ENCODE data around the gene ZNF613. TPM values are rescaled to one million over a fixed set of nuclear protein-coding genes. Genes with fewer than 3 reads are reported as not detected.

ZNF613 gene
- total and polyA plus RNA-seq, 2 experiments from 2014 or later, result 13.8 to 18.1 TPM

DNA sequence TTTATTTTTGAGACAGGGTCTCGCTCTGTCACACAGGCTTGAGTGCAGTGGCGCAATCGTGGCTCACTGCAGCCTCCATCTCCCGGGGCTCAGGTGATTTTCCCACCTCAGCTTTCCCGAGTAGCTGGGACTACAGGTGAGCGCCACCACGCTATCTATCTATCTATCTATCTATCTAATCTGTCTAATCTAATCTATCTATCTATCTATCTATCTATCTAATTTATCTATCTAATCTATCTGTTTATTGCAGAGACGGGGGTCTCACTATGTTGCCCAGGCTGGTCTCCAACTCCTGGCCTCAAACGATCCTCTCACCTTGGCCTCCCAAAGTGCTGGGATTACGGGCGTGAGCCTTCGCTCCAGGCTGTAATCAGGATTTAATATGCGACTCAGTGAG, 587 bp downstream of the ZNF613 start (continued):
- TF ChIP-seq, protein P1, sequence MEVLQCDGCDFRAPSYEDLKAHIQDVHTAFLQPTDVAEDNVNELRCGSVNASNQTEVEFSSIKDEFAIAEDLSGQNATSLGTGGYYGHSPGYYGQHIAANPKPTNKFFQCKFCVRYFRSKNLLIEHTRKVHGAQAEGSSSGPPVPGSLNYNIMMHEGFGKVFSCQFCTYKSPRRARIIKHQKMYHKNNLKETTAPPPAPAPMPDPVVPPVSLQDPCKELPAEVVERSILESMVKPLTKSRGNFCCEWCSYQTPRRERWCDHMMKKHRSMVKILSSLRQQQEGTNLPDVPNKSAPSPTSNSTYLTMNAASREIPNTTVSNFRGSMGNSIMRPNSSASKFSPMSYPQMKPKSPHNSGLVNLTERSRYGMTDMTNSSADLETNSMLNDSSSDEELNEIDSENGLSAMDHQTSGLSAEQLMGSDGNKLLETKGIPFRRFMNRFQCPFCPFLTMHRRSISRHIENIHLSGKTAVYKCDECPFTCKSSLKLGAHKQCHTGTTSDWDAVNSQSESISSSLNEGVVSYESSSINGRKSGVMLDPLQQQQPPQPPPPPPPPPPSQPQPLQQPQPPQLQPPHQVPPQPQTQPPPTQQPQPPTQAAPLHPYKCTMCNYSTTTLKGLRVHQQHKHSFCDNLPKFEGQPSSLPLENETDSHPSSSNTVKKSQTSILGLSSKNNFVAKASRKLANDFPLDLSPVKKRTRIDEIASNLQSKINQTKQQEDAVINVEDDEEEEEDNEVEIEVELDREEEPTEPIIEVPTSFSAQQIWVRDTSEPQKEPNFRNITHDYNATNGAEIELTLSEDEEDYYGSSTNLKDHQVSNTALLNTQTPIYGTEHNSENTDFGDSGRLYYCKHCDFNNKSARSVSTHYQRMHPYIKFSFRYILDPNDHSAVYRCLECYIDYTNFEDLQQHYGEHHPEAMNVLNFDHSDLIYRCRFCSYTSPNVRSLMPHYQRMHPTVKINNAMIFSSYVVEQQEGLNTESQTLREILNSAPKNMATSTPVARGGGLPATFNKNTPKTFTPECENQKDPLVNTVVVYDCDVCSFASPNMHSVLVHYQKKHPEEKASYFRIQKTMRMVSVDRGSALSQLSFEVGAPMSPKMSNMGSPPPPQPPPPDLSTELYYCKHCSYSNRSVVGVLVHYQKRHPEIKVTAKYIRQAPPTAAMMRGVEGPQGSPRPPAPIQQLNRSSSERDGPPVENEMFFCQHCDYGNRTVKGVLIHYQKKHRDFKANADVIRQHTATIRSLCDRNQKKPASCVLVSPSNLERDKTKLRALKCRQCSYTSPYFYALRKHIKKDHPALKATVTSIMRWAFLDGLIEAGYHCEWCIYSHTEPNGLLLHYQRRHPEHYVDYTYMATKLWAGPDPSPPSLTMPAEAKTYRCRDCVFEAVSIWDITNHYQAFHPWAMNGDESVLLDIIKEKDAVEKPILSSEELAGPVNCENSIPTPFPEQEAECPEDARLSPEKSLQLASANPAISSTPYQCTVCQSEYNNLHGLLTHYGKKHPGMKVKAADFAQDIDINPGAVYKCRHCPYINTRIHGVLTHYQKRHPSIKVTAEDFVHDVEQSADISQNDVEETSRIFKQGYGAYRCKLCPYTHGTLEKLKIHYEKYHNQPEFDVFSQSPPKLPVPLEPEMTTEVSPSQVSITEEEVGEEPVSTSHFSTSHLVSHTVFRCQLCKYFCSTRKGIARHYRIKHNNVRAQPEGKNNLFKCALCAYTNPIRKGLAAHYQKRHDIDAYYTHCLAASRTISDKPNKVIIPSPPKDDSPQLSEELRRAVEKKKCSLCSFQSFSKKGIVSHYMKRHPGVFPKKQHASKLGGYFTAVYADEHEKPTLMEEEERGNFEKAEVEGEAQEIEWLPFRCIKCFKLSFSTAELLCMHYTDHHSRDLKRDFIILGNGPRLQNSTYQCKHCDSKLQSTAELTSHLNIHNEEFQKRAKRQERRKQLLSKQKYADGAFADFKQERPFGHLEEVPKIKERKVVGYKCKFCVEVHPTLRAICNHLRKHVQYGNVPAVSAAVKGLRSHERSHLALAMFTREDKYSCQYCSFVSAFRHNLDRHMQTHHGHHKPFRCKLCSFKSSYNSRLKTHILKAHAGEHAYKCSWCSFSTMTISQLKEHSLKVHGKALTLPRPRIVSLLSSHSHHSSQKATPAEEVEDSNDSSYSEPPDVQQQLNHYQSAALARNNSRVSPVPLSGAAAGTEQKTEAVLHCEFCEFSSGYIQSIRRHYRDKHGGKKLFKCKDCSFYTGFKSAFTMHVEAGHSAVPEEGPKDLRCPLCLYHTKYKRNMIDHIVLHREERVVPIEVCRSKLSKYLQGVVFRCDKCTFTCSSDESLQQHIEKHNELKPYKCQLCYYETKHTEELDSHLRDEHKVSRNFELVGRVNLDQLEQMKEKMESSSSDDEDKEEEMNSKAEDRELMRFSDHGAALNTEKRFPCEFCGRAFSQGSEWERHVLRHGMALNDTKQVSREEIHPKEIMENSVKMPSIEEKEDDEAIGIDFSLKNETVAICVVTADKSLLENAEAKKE (CRISPR knock-in tag; IDR thresholded peaks at IDR 0.05), result no peak
- TF ChIP-seq ZNF114 (CRISPR knock-in tag; IDR thresholded peaks at IDR 0.05) (no peak), ZNF331 (CRISPR knock-in tag; IDR thresholded peaks at IDR 0.05; ENCODE audit: low read depth) (no peak), STAT1 (IDR thresholded peaks at IDR 0.05; ENCODE audit: unreplicated experiment) (no peak), CREB1 (CRISPR knock-in tag; IDR thresholded peaks at IDR 0.05; ENCODE audit: low read depth) (no peak)
- TF ChIP-seq, protein P2, sequence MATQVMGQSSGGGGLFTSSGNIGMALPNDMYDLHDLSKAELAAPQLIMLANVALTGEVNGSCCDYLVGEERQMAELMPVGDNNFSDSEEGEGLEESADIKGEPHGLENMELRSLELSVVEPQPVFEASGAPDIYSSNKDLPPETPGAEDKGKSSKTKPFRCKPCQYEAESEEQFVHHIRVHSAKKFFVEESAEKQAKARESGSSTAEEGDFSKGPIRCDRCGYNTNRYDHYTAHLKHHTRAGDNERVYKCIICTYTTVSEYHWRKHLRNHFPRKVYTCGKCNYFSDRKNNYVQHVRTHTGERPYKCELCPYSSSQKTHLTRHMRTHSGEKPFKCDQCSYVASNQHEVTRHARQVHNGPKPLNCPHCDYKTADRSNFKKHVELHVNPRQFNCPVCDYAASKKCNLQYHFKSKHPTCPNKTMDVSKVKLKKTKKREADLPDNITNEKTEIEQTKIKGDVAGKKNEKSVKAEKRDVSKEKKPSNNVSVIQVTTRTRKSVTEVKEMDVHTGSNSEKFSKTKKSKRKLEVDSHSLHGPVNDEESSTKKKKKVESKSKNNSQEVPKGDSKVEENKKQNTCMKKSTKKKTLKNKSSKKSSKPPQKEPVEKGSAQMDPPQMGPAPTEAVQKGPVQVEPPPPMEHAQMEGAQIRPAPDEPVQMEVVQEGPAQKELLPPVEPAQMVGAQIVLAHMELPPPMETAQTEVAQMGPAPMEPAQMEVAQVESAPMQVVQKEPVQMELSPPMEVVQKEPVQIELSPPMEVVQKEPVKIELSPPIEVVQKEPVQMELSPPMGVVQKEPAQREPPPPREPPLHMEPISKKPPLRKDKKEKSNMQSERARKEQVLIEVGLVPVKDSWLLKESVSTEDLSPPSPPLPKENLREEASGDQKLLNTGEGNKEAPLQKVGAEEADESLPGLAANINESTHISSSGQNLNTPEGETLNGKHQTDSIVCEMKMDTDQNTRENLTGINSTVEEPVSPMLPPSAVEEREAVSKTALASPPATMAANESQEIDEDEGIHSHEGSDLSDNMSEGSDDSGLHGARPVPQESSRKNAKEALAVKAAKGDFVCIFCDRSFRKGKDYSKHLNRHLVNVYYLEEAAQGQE (IDR thresholded peaks at IDR 0.05; ENCODE audit: unreplicated experiment), result no peak
- TF ChIP-seq, protein P3, sequence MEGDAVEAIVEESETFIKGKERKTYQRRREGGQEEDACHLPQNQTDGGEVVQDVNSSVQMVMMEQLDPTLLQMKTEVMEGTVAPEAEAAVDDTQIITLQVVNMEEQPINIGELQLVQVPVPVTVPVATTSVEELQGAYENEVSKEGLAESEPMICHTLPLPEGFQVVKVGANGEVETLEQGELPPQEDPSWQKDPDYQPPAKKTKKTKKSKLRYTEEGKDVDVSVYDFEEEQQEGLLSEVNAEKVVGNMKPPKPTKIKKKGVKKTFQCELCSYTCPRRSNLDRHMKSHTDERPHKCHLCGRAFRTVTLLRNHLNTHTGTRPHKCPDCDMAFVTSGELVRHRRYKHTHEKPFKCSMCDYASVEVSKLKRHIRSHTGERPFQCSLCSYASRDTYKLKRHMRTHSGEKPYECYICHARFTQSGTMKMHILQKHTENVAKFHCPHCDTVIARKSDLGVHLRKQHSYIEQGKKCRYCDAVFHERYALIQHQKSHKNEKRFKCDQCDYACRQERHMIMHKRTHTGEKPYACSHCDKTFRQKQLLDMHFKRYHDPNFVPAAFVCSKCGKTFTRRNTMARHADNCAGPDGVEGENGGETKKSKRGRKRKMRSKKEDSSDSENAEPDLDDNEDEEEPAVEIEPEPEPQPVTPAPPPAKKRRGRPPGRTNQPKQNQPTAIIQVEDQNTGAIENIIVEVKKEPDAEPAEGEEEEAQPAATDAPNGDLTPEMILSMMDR (conservative IDR thresholded peaks at IDR 0.05; ENCODE audit: low read depth in 2 of 2), result no peak
